OCI-M1 (cell line): ENCODE data around the gene ADGRG6.
A peak's percentile ranks its signal among the peaks of the same experiment; 100 is the strongest.
"Not testable (repeated sequence)": the region's sequence is repeated elsewhere in the genome, so short reads cannot be mapped to it uniquely, and the experiment has no call there.

Experiments
- DNase-seq: peaks from one replicate; lab custom pipeline; 2025; lab: John Stamatoyannopoulos, UW

The ADGRG6 gene

DNA sequence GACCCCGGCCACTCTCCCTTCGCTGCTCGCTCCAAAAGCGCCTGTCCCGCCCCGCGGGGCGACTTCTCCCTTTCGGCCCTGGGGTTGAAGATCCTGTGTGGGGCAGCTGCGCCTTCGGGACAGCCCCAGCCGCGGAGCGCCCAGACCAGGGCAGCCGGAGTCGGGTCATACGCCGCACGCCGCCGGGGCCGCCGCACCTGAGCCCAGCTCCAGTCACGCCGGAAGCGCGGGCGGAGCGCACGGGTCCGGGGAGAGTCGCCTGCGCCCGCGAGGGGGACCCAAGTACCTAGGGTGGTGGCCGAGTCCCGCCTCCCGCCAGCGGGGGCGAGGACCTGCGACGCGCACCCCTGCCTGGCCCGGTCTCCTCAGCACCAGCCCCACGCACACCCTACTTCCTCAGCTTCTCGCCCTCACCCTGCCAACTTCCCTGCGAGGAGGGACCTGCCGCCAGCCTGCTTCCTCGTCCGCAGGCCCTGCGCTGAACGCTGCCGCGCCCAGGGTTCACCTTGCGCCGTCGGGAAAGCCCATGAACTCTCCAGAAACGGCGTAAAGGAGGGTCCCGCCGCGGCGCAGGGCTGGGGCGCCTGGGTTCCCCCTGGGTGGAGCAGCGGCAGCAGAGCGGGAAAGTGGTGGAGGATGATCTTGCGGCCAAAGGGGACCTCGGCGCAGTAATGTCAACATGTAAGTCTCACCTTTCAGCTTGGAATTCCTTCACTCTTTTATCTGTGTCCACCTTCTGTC is at the start of gene ADGRG6:
Gene ADGRG6 (plus strand): TSS at position 357 of the 741 bp plus-strand sequence. CDS start 323 bp downstream, at position 680.
- no peak for DNase-seq

DNA sequence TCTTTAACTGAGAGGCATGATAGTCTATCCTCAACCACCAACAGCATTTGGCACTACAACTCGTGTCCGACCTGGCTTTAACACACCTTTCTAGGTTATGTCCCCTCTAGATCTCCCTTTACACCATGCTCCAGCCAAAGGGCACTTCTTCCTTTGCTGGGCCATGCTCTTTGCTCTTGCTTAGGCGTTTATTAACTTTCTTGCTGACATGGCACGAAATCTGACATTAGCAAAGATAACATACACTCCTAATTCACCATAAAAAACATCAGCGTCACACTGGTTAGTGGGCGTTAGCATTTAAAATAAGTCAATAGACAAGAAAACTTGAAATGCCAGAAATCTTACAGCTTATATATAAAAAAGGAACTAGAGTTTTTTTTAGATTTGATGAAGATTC is 47.3 kb upstream of the ADGRG6 start:
- DNase-seq, result no peak

DNA sequence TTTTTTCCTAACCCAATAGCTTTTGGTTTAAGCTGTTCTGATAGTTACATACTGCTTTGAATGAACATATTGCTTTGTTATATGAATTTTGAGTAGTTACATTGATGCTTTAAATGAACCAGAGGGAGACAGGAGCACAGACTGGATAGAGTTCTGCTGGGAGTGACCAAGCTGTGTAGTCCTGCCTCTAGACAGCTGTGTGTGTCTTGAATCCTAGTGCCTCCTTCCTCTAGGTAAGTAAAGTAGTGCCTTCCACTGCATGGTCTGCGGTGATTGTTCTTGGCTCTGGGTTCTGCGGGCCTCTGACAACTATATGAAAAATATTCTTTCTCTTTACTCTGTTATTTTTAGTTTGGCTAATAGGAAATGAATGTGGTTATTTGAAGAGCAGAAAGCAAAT is 46.0 kb upstream of the ADGRG6 start:
- DNase-seq, result no peak

DNA sequence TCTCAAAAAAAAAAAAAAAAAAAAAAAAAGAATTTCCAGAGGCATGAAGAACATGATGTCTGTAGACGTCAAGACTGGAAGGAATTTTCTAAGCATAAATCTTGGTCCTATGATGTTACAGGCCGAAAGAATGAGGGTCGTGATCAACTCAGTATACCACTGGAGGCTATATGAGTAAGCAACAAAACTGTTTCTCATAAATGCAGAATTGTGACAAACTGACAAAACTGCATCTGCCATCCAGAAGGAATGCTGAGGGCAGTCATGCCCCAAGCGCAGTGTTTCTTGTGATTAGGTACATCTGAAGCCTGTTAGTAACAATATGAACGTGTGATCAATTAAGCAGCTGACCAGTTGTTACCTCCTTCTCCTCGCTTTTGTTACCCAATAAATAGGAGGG is 43.5 kb upstream of the ADGRG6 start:
- no peak for DNase-seq

DNA sequence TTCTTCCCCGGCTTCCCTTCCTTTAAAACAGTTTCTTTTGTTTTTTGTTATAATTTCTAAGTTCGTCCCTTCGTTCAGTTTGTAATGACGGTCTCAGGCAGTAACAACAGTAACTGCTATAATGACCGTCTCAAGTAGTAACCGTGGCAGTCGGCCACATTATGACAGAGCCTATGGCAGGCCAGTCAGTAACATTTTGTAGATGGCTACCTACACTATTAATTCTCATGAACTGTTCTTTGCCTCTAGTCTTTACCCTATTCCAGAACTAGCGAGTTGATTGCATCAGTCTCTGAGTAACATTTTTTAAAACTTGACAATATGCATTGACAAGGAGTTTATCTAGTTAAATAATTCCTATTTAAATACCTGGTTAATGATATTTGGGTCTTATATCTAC is 43.0 kb upstream of the ADGRG6 start:
- no peak for DNase-seq

DNA sequence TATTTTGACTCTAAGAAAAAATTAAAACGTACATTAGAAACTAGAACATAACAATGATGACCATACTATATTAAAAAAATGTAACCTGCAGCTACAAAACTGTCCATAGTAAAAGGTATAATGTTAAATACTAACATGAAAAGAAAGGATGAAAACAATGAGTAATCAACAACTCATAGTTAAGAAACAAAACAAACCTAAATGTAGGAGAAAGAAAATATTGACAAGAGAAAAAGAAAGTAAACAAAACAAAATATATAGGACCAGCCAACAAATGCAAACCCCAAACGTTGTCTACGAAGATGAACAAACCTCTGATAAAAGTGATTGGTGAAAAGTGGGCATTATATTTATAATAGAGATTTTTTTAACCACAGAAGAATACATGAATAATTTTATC is 41.1 kb upstream of the ADGRG6 start:
- no peak for DNase-seq

DNA sequence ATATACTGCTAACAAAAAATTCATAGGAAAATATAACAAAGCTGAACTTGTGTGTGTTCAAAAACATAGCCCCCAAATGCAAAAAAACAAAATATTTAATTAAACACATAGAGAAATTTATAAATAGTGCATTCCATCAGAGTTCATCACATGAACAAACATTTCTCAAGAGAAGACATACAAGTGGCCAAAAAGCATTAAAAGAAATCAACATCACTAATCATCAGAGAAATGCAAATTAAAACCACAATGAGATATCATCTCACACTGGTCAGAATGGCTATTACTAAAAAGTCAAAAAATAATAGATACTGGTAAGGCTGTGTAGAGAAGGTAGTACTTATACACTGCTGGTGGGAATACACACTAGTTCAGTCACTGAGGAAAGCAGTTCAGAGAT is 39.6 kb upstream of the ADGRG6 start:
- DNase-seq, result no peak

DNA sequence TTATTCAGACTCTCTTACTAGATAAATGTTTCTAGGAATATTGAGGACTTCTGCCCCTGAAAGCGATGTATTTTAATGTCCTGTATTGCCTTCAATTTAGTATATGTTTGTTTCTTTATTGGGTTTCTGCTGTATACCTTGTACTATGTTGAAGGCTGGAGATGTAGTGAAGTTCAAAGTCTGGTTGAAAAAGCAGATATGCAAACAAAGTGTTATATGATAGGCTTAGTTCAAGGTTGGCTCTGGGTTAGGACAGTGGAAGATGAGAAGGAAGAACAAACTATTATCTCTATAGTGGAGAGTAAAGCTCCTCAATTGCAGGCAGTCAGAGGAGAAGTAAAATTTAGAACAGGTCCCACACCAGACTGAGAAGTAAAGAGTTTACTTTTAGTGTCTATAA is 36.3 kb upstream of the ADGRG6 start:
- peak; percentile 15 for DNase-seq

DNA sequence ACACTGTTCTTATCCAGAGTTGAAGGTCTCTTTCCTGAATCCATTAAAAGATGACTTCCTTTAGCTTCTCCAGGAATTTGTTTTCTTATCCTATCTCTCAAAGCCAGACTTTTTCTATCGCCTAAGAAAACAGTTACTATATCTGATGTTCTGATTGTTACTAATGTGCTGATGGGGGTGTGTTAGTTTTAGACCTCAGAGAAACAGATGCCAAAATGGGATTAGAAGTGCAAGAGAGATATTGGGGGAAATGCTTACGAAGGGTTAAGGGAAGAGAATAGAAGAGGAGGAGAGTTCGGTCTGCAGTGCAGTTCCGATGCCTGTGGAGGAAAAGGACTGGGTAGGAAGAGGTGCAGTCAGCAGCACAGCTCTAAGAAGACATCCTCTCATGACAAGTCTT is 35.7 kb upstream of the ADGRG6 start:
- peak; percentile 20 for DNase-seq

DNA sequence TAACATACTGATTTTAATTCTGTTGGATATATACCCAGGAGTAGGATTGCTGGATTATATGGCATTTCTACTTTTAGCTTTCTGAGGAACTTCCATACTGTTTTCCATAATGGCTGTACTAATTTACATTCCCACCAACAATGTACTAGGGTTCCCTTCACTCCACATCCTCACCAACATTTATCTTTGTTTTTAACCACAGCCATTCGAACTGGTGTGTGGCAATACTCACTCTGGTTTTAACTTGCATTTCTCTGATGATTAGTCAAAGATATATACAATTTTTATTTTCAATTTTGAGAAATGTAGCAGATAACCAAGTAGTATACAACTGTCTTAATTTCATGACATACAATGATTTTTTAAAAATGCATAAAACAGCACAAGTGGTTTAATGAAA is 30.3 kb upstream of the ADGRG6 start:
- DNase-seq, result peak; percentile 10

DNA sequence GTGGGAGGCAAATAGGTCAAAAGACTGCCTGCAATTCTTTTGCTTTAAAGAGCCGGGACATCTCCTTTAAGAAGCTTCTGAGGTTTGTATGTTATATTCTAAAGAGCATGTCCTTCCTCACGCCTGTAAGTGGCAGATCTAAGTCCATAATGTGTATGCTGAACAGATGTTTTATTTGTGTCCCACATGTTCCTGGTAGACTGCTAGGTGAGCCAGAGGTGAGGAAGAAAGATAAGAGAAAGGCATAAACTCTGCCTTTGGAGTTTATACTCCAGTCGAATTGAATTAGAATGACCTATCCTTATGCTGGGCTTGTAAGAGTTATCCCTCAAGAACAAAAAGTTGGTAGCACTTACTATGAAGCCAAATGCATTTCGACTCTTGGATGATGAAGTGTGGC is 27.2 kb upstream of the ADGRG6 start:
- no peak for DNase-seq

DNA sequence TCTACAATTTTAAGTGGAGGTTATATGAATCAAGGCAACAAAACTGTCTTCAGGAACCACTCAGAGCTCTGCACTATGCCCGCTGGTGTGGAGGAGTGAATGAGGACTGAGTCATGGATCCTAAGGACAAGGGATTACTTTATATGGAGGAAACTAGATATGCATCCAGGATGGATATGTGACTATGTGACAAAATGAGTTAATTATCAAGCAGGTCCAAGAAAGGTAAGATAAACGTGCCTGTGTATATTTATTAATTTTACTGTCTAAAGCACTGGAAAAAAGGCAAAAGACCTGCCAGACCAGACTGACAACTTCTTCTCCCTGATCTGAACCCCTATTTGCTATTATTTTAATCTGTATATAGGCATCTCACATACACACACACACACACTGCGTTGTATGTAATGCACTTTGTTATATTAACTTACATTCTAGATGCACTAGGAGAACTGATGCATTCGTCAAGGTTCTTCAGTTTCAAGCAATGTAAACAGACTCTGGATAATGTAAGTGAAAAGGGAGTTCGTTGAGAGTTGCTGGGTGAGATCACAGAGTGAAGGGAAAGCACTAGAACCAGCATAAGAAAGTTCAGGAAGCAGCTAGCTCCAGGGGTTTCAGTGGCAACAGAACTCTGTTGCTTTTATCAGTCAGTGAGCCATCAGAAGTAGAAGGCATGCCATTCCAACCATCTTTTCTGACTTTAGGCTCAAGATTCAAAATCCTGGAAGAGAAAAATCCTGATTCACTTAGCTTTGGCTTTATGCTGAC is 26.4 kb upstream of the ADGRG6 start:
- DNase-seq, result no peak

DNA sequence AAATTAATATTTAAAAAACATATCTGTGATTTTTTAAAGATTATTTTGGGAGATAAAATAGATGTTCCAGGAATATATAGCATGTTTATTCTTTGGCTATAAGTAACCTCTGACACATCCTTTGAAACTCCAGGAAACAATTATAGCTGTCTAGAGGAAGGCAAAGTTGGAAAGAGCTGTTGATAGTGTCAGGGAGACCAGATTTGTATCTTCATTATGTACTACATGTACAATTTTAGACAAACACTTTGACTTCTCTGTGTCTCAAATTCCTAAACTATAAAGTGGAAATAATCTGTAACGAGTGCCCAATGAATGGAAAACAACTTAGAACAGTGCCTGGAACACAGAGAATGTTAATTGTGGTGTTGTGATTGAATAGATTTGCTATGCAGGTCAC is 25.6 kb upstream of the ADGRG6 start:
- DNase-seq, result no peak

DNA sequence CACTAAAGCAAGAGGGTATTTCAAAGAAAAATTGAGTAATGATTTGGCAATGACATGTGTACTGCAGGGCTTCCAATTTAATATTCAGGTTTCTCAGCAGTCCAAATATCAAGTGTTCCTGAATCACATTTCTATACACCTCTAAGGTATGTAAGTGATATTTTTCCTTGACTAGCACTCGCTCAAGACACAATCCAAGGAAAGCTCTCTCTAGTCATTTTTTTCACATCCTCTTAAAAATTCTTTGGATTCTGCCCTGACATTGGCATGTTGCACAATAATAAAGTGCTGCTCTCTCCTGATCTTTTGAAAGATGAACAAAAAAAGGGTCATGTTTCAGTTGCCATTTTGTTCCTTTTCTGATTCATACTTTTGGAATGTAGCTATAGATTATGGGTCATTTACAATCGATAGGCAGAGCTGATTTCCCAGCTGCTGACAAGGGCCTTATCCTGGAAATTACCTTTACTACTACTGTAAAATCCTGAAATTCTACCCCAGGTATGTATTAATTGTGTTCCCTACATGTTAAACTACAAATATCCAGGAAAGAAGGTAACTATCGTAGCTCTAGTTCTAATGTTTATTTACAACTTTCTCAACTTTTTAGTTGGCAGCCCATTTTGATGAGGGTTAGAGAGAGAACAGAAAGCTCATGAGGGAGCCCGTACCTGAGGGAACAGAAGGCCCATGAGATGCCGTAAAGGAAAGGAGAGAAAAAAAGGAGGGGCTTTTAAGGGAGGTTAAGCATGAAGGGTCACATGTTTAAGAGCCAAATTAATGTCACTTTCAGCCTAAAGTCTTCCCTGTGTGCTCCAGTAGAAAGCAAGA is 22.2 kb upstream of the ADGRG6 start:
- DNase-seq, result no peak

DNA sequence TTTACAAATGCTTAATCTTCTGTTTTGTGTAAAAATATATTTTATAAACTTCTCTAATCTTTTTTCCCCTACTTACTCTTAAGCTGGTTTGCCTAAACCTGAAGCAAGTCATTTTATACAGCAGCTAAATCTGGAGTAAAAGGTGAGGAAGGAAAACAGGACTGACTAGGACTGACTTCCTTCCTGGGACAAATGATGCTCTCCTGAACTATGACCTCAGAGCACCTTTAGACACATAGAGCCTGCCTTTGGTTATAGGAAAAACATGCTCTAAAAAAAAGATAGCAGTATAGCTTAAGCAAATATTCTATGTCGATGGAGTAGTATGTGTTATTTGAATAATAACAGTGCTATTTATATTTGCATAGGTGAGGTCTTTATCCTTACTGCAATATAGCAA is 21.5 kb upstream of the ADGRG6 start:
- no peak for DNase-seq

DNA sequence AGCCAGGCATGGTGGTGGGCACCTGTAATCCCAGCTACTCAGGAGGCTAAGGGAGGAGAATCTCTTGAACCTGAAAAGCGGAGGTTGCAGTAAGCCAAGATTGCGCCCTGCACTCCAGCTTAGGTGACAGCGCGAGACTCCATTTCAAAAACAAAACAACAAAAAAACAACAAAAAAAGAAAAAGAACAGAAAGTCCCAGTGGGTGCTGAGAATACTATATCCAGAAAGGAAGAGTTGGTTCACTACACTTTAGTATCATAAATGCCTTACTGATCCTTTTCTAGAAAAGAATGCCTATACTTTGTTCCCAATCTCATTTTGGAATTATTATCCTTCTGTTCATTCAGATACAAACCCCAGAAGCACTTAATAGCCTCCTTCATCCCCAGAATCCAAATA is 20.9 kb upstream of the ADGRG6 start:
- no peak for DNase-seq

DNA sequence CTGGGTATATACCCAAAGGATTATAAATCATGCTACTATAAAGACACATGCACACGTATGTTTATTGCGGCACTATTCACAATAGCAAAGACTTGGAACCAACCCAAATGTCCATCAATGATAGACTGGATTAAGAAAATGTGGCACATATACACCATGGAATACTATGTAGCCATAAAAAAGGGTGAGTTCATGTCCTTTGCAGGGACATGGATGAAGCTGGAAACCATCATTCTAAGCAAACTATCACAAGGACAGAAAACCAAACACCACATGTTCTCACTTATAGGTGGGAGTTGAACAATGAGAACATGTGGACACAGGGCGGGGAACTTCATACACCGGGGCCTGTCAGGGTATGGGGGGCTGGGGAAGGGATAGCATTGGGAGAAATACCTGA is 18.7 kb upstream of the ADGRG6 start:
- not testable (repeated sequence) for DNase-seq

DNA sequence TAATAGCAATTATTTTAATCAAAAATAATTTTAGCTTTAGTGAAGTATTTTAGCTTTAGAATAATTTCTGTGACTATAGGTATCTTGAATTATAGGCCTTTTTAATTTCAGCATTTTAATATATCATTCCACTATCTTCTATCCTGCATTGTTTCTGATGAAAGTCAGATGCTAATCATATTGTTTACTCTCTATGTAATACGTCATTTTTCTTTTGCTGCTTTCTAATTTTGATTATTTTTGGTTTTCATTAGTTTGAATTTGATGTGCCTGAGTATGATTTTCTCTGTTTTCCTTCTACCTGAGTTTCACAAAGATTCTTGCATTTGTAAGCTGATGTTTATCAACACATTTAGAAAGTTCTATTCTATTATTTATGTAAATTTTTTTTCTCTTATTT is 17.4 kb upstream of the ADGRG6 start:
- DNase-seq, result no peak

DNA sequence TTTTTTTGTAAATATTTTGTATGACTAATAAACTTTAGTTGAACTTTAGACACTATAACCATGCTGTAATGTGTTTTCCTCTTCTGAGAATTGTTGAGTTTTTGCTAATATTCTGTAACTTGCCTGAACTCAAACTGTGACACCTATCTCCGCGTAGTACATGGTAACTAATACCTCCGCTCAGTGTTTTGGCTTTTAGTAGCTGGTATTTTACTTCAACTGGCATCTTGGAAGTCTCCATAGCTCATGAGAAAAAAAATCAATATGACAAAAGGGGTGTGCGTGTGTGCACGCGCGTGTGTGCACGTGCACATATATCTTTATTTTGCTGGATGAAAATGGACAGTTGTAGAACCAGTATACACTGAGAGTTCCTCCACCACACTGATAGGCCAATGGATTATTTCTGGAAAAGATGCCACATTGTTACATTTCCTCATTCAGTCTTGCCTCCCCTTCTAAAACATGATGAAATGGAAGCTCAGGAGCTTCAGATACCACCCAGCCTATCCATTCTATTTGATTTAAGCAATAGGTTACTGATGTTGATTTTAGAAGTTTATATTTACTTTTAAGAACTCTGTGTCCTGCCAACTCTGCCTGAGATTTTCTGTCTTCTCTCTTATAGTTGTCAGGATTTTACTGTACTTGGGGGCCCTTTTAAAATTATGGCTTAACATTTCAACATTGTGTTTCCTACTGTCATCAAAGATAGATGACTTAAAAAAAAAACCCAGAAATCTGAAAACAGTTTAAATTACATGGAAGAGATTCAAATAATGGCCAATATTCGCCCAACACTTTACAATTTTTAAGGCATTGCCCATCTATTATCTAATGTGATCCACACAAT is 16.3 kb upstream of the ADGRG6 start:
- DNase-seq, result no peak

DNA sequence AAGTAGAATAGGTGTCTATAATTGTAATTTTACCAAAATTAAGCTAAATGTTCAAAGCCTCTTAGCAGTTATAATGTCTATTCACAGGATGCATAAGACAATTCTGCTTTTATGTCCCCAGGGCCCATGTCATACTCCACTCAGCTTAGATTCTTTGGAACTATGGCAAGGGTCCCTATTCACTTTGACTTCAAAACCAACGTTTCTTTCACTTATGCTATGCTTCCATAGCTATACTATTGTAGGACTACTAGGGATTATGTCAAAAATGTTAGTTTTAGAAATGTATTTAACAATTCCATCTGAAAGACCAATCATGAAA is 15.8 kb upstream of the ADGRG6 start:
- no peak for DNase-seq

DNA sequence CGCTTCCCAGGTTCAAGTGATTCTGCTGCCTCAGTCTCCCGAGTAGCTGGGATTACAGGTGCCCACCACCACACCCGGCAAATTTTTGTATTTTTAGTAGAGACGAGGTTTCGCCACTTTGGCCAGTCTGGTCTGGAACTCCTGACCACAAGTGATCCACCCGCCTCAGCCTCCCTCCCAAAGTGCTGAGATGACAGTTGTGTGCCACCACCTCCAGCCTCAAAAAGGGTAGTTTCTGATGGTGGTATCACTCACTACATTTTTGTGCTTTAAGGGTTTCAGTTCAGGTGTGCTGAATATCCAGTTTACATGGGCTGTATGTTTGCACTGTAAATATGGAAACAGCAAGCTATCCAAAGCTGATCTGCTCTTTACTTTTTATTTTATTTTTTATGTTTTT is 12.1 kb upstream of the ADGRG6 start:
- DNase-seq, result no peak

DNA sequence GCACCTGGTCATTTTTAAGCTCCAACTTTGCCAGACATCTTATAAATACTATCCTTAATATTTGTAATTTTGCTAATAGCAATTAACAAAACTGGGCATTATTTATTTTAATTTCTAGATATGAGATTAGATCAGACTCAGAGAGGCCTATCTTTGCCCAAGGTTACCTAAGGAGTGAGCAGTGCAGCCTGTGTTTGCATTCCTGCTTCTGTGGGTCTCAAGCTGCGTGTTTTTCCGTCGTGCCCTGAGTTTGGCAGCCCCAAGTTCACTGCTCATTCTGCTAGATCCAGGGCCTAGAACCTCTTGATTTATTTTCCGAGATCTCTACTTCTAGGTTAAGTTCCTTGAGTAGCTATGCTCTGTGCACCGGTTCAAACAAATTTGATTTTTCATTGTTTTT is 11.0 kb upstream of the ADGRG6 start:
- DNase-seq, result no peak
